NOMO-1 treated with dmso at 0.1 percent for 144 hours (cell line): ENCODE results near the gene SRGAP3.

ENCODE experiments used
- DNase-seq: peaks from one replicate; lab custom pipeline; 2025; ENCODE audit not compliant: unreplicated experiment; lab: John Stamatoyannopoulos, UW

Gene SRGAP3

GRCh38 chr3:9118222-9118621 lies 131.2 kb downstream of the SRGAP3 start:
- DNase-seq, result no peak

GRCh38 chr3:9117220-9117619 lies 132.2 kb downstream of the SRGAP3 start:
- no peak for DNase-seq

- no peak for DNase-seq
These were observed 133.1 kb downstream of the SRGAP3 start for GRCh38 chr3:9116336-9116735.

GRCh38 chr3:9115336-9115735 lies 134.1 kb downstream of the SRGAP3 start:
- no peak for DNase-seq

- DNase-seq, result no peak
These were observed 136.4 kb downstream of the SRGAP3 start for GRCh38 chr3:9113040-9113439.

- DNase-seq, result no peak
These were observed 137.6 kb downstream of the SRGAP3 start for GRCh38 chr3:9111866-9112265.

GRCh38 chr3:9111417-9111816 lies 138.0 kb downstream of the SRGAP3 start:
- no peak for DNase-seq

GRCh38 chr3:9110802-9111201 lies 138.6 kb downstream of the SRGAP3 start:
- DNase-seq, result no peak

DNA sequence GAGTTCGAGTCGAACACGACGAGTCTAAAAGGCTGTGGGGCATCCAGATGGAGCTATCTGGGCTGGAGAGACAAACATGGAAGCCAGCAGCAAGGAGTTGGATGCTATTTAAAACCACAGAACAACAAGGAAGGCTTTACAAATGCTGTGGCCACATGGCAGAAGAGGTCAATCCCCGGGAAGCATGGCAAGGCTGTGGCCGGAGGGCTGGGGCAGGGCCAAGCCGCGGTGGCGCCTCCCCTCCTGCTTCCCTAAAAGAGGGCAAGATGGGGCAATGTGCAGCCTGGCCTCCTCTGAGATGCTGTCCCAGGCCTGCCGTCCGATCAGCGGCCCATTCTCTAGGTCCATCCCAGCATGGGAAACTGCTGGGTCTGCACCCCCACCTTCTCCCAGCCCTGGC lies 139.1 kb downstream of the SRGAP3 start:
- DNase-seq, result no peak

DNA sequence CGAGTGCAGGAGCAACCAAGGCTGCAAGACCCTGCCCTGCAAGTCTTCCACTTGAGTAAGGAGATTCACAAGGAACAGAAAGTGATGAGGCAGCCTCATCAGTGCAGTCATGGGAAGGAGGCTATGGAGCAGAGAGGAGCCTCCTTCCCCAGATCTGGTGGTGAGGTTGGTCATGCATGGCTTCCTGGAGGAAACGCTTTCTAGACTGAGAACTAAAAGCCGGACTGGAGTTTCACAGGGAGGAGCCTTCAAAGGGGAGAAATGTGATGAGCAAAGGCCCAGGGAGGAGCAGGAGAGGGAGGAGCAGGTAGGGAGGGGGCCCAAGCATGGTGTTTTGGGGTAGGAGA lies 139.9 kb downstream of the SRGAP3 start:
- DNase-seq, result no peak

- DNase-seq, result no peak
These were observed 140.4 kb downstream of the SRGAP3 start for GRCh38 chr3:9108876-9109567.

GRCh38 chr3:9107738-9108137 lies 141.7 kb downstream of the SRGAP3 start:
- DNase-seq, result no peak

- no peak for DNase-seq
These were observed 144.0 kb downstream of the SRGAP3 start for GRCh38 chr3:9105421-9105820.

DNA sequence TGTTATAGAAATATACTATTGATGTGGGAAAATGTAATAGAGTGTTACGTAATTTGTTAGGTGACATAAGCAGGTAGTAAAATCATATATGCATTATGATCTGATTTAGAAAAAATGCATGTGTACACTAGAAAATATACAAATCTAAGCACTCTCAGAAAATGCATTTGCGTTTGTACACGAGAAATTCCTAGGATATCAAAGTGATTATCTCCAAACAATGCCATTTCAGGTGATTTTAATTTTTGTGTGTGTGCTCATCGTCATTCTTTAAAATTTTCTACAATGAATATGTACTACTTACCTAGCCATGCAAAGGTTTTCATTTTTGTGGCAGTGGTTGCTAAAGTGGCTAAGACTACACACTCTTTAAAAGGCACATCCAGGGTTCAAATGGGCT lies 145.3 kb downstream of the SRGAP3 start:
- DNase-seq, result no peak

- no peak for DNase-seq
These were observed 147.0 kb downstream of the SRGAP3 start for GRCh38 chr3:9102240-9102981.

- DNase-seq, result no peak
These were observed 148.2 kb downstream of the SRGAP3 start for GRCh38 chr3:9101286-9101685.

- DNase-seq, result no peak
These were observed 148.9 kb downstream of the SRGAP3 start for GRCh38 chr3:9100513-9100894.

DNA sequence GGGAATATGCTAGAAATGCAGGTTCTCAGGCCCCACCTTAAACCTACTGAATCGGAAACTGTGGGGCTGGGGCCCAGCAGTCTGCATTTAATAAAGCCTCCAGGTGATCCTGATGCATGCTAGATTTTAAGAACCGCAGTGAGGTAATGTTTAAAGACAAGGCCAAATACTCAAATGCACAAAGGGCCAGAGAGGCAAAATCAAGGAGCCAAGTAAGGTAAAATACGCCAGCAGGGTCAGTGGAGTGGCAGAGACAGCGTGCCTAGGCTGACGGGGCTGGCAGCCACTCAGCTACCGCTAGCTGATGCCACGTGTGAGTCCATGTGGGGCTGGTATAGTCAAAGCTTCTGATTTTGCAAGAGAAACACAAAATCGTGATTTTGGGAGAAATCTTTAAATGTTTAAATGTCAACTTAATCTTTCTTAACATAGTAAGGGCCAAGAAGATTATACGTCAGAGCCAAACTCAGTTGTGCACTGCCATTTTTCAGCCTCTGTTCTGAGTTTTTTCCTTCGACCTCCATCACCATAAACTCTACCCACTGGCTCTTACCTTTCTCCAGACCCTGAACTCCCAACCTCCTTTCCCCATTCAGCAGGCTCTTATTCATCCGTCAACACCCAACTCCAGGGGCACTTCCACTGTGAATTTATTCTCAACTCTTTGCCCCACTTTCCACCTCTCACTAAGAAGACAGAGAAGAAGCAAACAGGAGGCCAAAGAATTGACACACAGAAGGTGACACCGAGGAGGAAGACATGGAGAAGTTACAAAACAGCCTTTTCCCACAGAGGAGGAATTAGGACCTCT lies 149.5 kb downstream of the SRGAP3 start:
- no peak for DNase-seq

- DNase-seq, result no peak
These were observed 150.4 kb downstream of the SRGAP3 start for GRCh38 chr3:9098716-9099675.

GRCh38 chr3:9097495-9097894 lies 152.0 kb downstream of the SRGAP3 start:
- DNase-seq, result no peak
